WTC11 (cell line): Measurements from ENCODE around the gene EHD4. TPM values are rescaled to one million over a fixed set of nuclear protein-coding genes. Genes with fewer than 3 reads are reported as not detected.

Source experiments
- ATAC-seq: fragments of 200-7000 bp; cut with Tn5 transposase; 2 replicates; pipeline ENCODE4 v1.10.0; 2021; ENCODE audit warnings: mild to moderate bottlenecking, moderate library complexity
- CTCF ChIA-PET: fragments of 300-600 bp; sonication (Branson Sonifier 250); formaldehyde crosslinking; loops from one replicate; lab custom pipeline; 2021; ENCODE audit warnings: antibody characterized with exemption; lab: Charles Lee
- POLR2A ChIA-PET: fragments of 350-600 bp; sonication (Branson Sonifier 250); formaldehyde crosslinking; loops from one replicate; lab custom pipeline; 2021; ENCODE audit warnings: antibody characterized with exemption; lab: Charles Lee
- DNase-seq: peaks from one replicate; pipeline ENCODE4 v3.0.0; 2021; ENCODE audit warnings: low spot score
- H3K27ac Mint-ChIP-seq: 2 replicates; pipeline ENCODE4 v1.8.0; 2021; ENCODE audit warnings: mixed read lengths
- H3K27me3 Mint-ChIP-seq: 2 replicates; pipeline ENCODE4 v1.8.0; 2021; ENCODE audit warnings: low read depth, mild to moderate bottlenecking, moderate library complexity, mixed read lengths
- H3K36me3 Mint-ChIP-seq: 2 replicates; pipeline ENCODE4 v1.8.0; 2021; ENCODE audit warnings: mixed read lengths
- H3K4me1 Mint-ChIP-seq: 2 replicates; pipeline ENCODE4 v1.8.0; 2022; ENCODE audit warnings: mixed read lengths
- H3K4me3 Mint-ChIP-seq: 2 replicates; pipeline ENCODE4 v1.8.0; 2021; ENCODE audit warnings: mild to moderate bottlenecking, moderate library complexity, mixed read lengths
- H3K9me3 Mint-ChIP-seq: 2 replicates; pipeline ENCODE4 v1.8.0; 2021; ENCODE audit warnings: mixed read lengths
- E2F4 ChIP-seq: sonication (generic); formaldehyde crosslinking; IDR thresholded peaks from 2 replicates; pipeline ENCODE4 v1.8.1; 2022; ENCODE audit warnings: low read depth, mild to moderate bottlenecking, moderate library complexity, missing genetic modification reagents, borderline replicate concordance
- ESRRA ChIP-seq: sonication (generic); formaldehyde crosslinking; IDR thresholded peaks from 2 replicates; pipeline ENCODE4 v1.8.1; 2022; ENCODE audit warnings: mild to moderate bottlenecking, missing genetic modification reagents, borderline replicate concordance
- ETV6 ChIP-seq: sonication (generic); formaldehyde crosslinking; IDR thresholded peaks from 2 replicates; pipeline ENCODE4 v1.8.1; 2022; ENCODE audit warnings: mild to moderate bottlenecking, missing genetic modification reagents
- FOXK1 ChIP-seq: sonication (generic); formaldehyde crosslinking; IDR thresholded peaks from 2 replicates; pipeline ENCODE4 v1.8.0; 2022; ENCODE audit warnings: mild to moderate bottlenecking, moderate library complexity, missing genetic modification reagents
- JAZF1 ChIP-seq: fragments of 250-450 bp; sonication (Bioruptor Pico); IDR thresholded peaks from 2 replicates; pipeline ENCODE4 v1.9.0; 2021; ENCODE audit warnings: moderate library complexity, mild to moderate bottlenecking, inconsistent platforms
- KAT7 ChIP-seq: sonication (generic); formaldehyde crosslinking; IDR thresholded peaks from 2 replicates; pipeline ENCODE4 v1.8.1; 2023; ENCODE audit warnings: missing genetic modification reagents, mild to moderate bottlenecking, borderline replicate concordance
- NFE2L1 ChIP-seq: sonication (generic); formaldehyde crosslinking; IDR thresholded peaks from 2 replicates; pipeline ENCODE4 v1.8.1; 2023; ENCODE audit warnings: missing genetic modification reagents
- NR3C1 ChIP-seq: sonication (generic); formaldehyde crosslinking; conservative IDR thresholded peaks from 2 replicates; pipeline ENCODE4 v1.8.1; 2023; ENCODE audit warnings: low read depth, mild to moderate bottlenecking, missing genetic modification reagents
- OVOL2 ChIP-seq: fragments of 250-450 bp; sonication (Bioruptor Pico); IDR thresholded peaks from 2 replicates; pipeline ENCODE4 v1.9.0; 2021; ENCODE audit warnings: mild to moderate bottlenecking, borderline replicate concordance
- PRDM15 ChIP-seq: sonication (generic); formaldehyde crosslinking; IDR thresholded peaks from 2 replicates; pipeline ENCODE4 v1.8.0; 2022; ENCODE audit warnings: missing genetic modification reagents
- SP1 ChIP-seq: sonication (generic); formaldehyde crosslinking; conservative IDR thresholded peaks from 2 replicates; pipeline ENCODE4 v1.8.1; 2022; ENCODE audit warnings: missing genetic modification reagents
- STAT6 ChIP-seq: sonication (generic); formaldehyde crosslinking; conservative IDR thresholded peaks from 2 replicates; pipeline ENCODE4 v1.8.1; 2023; ENCODE audit warnings: mild to moderate bottlenecking, low read depth, missing genetic modification reagents, moderate library complexity
- TCF7 ChIP-seq: sonication (generic); formaldehyde crosslinking; IDR thresholded peaks from 2 replicates; pipeline ENCODE4 v1.8.0; 2022; ENCODE audit warnings: mild to moderate bottlenecking, low read depth, missing genetic modification reagents, moderate library complexity
- USF2 ChIP-seq: sonication (generic); formaldehyde crosslinking; IDR thresholded peaks from 2 replicates; pipeline ENCODE4 v1.8.1; 2023; ENCODE audit warnings: mild to moderate bottlenecking, missing genetic modification reagents, moderate library complexity
- ZNF219 ChIP-seq: sonication (generic); formaldehyde crosslinking; IDR thresholded peaks from 2 replicates; pipeline ENCODE4 v1.8.0; 2023; ENCODE audit warnings: missing genetic modification reagents, mild to moderate bottlenecking, borderline replicate concordance
- ZNF317 ChIP-seq: sonication (generic); formaldehyde crosslinking; IDR thresholded peaks from 2 replicates; pipeline ENCODE4 v1.8.1; 2023; ENCODE audit warnings: low read depth, mild to moderate bottlenecking, moderate library complexity, missing genetic modification reagents, borderline replicate concordance
- ZNF416 ChIP-seq: fragments of 250-450 bp; sonication (Bioruptor Pico); IDR thresholded peaks from 2 replicates; pipeline ENCODE4 v1.9.0; 2021; ENCODE audit warnings: mild to moderate bottlenecking, inconsistent platforms
- total RNA-seq: library from RNA; stranded (reverse); gene quantifications from 3 replicates; pipeline ENCODE4 v1.2.3, GENCODE V29; 2021
- TF ChIP-seq, protein P1 (sequence below): sonication (generic); formaldehyde crosslinking; IDR thresholded peaks from 2 replicates; pipeline ENCODE4 v1.8.1; 2023; ENCODE audit warnings: mild to moderate bottlenecking, missing genetic modification reagents
- TF ChIP-seq, protein P2 (sequence below): sonication (generic); formaldehyde crosslinking; IDR thresholded peaks from 2 replicates; pipeline ENCODE4 v1.8.0; 2023; ENCODE audit warnings: missing genetic modification reagents, mild to moderate bottlenecking, borderline replicate concordance

EHD4 gene
- total RNA-seq, 1 experiment from 2014 or later: 23.9 TPM

DNA sequence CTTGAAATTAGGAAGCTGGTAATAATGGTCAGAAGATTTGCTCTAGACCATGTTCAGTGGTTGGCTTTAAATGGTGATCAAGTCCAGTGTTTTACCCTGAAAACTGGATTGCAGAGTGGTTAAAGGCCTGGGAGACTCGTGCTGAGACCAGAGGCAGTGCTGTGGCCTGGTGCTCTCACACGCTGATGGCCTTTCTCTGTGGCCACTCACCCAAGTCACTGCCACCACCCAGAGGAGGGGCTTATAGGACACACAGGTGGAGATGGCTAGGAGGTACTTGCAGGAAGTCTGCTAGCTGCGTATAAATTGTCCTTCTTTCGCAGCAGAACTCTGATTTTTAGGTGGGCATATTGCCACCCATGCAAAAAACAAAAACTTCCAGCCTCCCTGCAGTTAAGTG is 6.2 kb upstream of the EHD4 start:
- POLR2A ChIA-PET: no interaction called here
- peaks cover 4% of the 10 kb centered on the region; the same call in 1 of the 2 replicates for H3K27me3 Mint-ChIP-seq
- CTCF ChIA-PET: interaction anchor here (0.8 kb wide), 1 partner anchor 11 kb away, joined by 3 read pairs; no protein-coding TSS in a partner anchor
- no peaks in the 10 kb centered on the region for H3K36me3 Mint-ChIP-seq
- no peak for ATAC-seq
- H3K4me1 Mint-ChIP-seq: peaks cover 20% of the 10 kb centered on the region
- TF ChIP-seq STAT6: no peak
- no peak for TF ChIP-seq NR3C1 (CRISPR knock-in tag)
- no peak for TF ChIP-seq ESRRA (CRISPR knock-in tag)
- no peak for TF ChIP-seq USF2
- TF ChIP-seq, protein P1, sequence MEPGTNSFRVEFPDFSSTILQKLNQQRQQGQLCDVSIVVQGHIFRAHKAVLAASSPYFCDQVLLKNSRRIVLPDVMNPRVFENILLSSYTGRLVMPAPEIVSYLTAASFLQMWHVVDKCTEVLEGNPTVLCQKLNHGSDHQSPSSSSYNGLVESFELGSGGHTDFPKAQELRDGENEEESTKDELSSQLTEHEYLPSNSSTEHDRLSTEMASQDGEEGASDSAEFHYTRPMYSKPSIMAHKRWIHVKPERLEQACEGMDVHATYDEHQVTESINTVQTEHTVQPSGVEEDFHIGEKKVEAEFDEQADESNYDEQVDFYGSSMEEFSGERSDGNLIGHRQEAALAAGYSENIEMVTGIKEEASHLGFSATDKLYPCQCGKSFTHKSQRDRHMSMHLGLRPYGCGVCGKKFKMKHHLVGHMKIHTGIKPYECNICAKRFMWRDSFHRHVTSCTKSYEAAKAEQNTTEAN (CRISPR knock-in tag): no peak
- DNase-seq: no peak
- no peaks in the 10 kb centered on the region for H3K9me3 Mint-ChIP-seq
- H3K27ac Mint-ChIP-seq: no peak overlapping the region
- no peak overlapping the region for H3K4me3 Mint-ChIP-seq

DNA sequence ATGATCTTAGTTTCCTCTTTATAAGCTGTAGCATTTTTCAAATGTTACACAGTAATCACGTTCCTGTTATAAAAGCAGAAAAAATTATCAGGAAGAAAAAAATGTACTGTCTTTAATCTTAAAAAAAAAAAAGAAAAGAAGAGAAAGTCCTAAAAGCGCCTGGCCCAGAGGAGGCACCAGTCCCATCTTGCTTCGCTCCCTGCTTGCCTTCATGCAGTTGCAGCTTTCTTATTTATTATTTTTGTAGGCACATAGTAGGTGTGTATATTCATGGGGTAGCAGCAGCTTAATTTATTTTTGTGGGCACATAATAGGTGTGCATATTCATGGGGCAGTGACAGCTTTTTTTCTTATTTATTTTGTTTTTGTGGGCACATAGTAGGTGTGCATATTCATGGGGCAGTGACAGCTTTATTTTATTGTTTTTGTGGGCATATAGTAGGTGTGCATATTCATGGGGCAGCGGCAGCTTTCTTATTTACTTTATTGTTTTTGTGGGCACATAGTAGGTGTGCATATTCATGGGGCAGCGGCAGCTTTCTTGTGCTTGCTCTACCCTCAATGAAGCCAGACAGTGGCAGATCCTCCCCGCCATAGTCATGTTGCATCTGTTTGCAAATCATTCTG is 5.5 kb upstream of the EHD4 start:
- ATAC-seq: no peak
- no peak overlapping the region for H3K27ac Mint-ChIP-seq
- POLR2A ChIA-PET: no interaction called here
- H3K4me1 Mint-ChIP-seq: peaks cover 23% of the 10 kb centered on the region
- TF ChIP-seq FOXK1 (CRISPR knock-in tag) (no peak), NFE2L1 (CRISPR knock-in tag) (no peak), KAT7 (CRISPR knock-in tag) (no peak), OVOL2 (CRISPR knock-in tag) (no peak), ZNF416 (CRISPR knock-in tag) (no peak), ETV6 (CRISPR knock-in tag) (no peak), JAZF1 (CRISPR knock-in tag) (no peak), E2F4 (CRISPR knock-in tag) (no peak), ZNF317 (CRISPR knock-in tag) (no peak), USF2 (no peak), PRDM15 (CRISPR knock-in tag) (no peak), TCF7 (CRISPR knock-in tag) (no peak), ZNF219 (CRISPR knock-in tag) (no peak), SP1 (CRISPR knock-in tag) (no peak)
- TF ChIP-seq, protein P2, sequence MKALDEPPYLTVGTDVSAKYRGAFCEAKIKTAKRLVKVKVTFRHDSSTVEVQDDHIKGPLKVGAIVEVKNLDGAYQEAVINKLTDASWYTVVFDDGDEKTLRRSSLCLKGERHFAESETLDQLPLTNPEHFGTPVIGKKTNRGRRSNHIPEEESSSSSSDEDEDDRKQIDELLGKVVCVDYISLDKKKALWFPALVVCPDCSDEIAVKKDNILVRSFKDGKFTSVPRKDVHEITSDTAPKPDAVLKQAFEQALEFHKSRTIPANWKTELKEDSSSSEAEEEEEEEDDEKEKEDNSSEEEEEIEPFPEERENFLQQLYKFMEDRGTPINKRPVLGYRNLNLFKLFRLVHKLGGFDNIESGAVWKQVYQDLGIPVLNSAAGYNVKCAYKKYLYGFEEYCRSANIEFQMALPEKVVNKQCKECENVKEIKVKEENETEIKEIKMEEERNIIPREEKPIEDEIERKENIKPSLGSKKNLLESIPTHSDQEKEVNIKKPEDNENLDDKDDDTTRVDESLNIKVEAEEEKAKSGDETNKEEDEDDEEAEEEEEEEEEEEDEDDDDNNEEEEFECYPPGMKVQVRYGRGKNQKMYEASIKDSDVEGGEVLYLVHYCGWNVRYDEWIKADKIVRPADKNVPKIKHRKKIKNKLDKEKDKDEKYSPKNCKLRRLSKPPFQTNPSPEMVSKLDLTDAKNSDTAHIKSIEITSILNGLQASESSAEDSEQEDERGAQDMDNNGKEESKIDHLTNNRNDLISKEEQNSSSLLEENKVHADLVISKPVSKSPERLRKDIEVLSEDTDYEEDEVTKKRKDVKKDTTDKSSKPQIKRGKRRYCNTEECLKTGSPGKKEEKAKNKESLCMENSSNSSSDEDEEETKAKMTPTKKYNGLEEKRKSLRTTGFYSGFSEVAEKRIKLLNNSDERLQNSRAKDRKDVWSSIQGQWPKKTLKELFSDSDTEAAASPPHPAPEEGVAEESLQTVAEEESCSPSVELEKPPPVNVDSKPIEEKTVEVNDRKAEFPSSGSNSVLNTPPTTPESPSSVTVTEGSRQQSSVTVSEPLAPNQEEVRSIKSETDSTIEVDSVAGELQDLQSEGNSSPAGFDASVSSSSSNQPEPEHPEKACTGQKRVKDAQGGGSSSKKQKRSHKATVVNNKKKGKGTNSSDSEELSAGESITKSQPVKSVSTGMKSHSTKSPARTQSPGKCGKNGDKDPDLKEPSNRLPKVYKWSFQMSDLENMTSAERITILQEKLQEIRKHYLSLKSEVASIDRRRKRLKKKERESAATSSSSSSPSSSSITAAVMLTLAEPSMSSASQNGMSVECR (CRISPR knock-in tag): no peak
- no peaks in the 10 kb centered on the region for H3K36me3 Mint-ChIP-seq
- H3K9me3 Mint-ChIP-seq: no peaks in the 10 kb centered on the region
- CTCF ChIA-PET: interaction anchor here (0.5 to 1.3 kb wide), 4 partner anchors 12 to 160 kb away, joined by 3 to 8 read pairs (median 4); no protein-coding TSS in a partner anchor
- no peak for DNase-seq
- H3K4me3 Mint-ChIP-seq: no peak overlapping the region
- H3K27me3 Mint-ChIP-seq: peaks cover 4% of the 10 kb centered on the region; the same call in 1 of the 2 replicates
